ENCODE measurements around the gene BAIAP2. TPM values are rescaled to one million over a fixed set of nuclear protein-coding genes. Genes with fewer than 3 reads are reported as not detected.

BAIAP2 gene
- polyA plus RNA-seq, 1 donor from 2014 or later, result 17.5 TPM

- H3K27ac ChIP-seq (ENCODE audit: low read length), result peak overlapping the region; percentile 71
- no peaks in the 10 kb centered on the region for H3K27me3 ChIP-seq (ENCODE audit: insufficient read depth, low read depth, low read length)
- H3K79me2 ChIP-seq (replicated peaks; ENCODE audit: insufficient read depth, low read length), result peaks cover 71% of the 10 kb centered on the region
- H3K9me3 ChIP-seq (ENCODE audit: low read length), result no peaks in the 10 kb centered on the region
- TF ChIP-seq EP300 (conservative IDR thresholded peaks at IDR 0.05; ENCODE audit: poor library complexity, severe bottlenecking), result no peak
- TF ChIP-seq SMC3 (conservative IDR thresholded peaks at IDR 0.05; ENCODE audit: poor library complexity), result no peak
- TF ChIP-seq TAF1 (IDR thresholded peaks at IDR 0.05; ENCODE audit: low read depth), result no peak
- no peak for TF ChIP-seq CTCF (IDR thresholded peaks at IDR 0.05; ENCODE audit: poor library complexity, severe bottlenecking)
- no peak for TF ChIP-seq MXI1 (conservative IDR thresholded peaks at IDR 0.05; ENCODE audit: poor library complexity, severe bottlenecking)
- no peak for TF ChIP-seq REST (IDR thresholded peaks at IDR 0.05; ENCODE audit: borderline replicate concordance)
- no peak for TF ChIP-seq EZH2 (IDR thresholded peaks at IDR 0.05; ENCODE audit: borderline replicate concordance, insufficient read depth, low read length, poor library complexity, severe bottlenecking)
- TF ChIP-seq RAD21 (conservative IDR thresholded peaks at IDR 0.05), result no peak
- no peak for TF ChIP-seq POLR2AphosphoS5 (IDR thresholded peaks at IDR 0.05)
- H4K20me1 ChIP-seq (ENCODE audit: insufficient read depth), result no peaks in the 10 kb centered on the region
- H3K4me3 ChIP-seq (ENCODE audit: low read length), result peak overlapping the region; percentile 84
- H3K4me2 ChIP-seq (ENCODE audit: low read length), result peak overlapping the region; percentile 81
- H3K9me2 ChIP-seq (ENCODE audit: insufficient read depth, low read length), result no peaks in the 10 kb centered on the region
- H3K36me3 ChIP-seq (ENCODE audit: insufficient read depth, low read length), result no peaks in the 10 kb centered on the region
- H3K9ac ChIP-seq (ENCODE audit: low read length), result peak overlapping the region; percentile 80
- no peak overlapping the region for H2AFZ ChIP-seq (ENCODE audit: low read depth, low read length)
- H3F3A ChIP-seq (ENCODE audit: insufficient read depth, low read length, poor library complexity, severe bottlenecking), result no peaks in the 10 kb centered on the region
Observed at GRCh38 chr17:81036197-81036941, 1.4 kb downstream of the BAIAP2 start.

GRCh38 chr17:81037026-81037797 is 2.3 kb downstream of the BAIAP2 start:
- Histone ChIP-seq H3K27me3 (ENCODE audit: insufficient read depth, low read depth, low read length) (no peaks in the 10 kb centered on the region), H3K27ac (ENCODE audit: low read length) (no peak overlapping the region), H3K9me2 (ENCODE audit: insufficient read depth, low read length) (no peaks in the 10 kb centered on the region), H4K20me1 (ENCODE audit: insufficient read depth) (no peaks in the 10 kb centered on the region), H3K4me3 (ENCODE audit: low read length) (peak overlapping the region; percentile 84), H3F3A (ENCODE audit: insufficient read depth, low read length, poor library complexity, severe bottlenecking) (no peaks in the 10 kb centered on the region), H2AFZ (ENCODE audit: low read depth, low read length) (no peak overlapping the region), H3K9ac (ENCODE audit: low read length) (peak overlapping the region; percentile 80), H3K79me2 (replicated peaks; ENCODE audit: insufficient read depth, low read length) (peaks cover 79% of the 10 kb centered on the region), H3K36me3 (ENCODE audit: insufficient read depth, low read length) (no peaks in the 10 kb centered on the region), H3K9me3 (ENCODE audit: low read length) (no peaks in the 10 kb centered on the region), H3K4me2 (ENCODE audit: low read length) (peak overlapping the region; percentile 44)
- TF ChIP-seq EP300 (conservative IDR thresholded peaks at IDR 0.05; ENCODE audit: poor library complexity, severe bottlenecking) (no peak), REST (IDR thresholded peaks at IDR 0.05; ENCODE audit: borderline replicate concordance) (no peak), RAD21 (conservative IDR thresholded peaks at IDR 0.05) (no peak), POLR2AphosphoS5 (IDR thresholded peaks at IDR 0.05) (no peak), MXI1 (conservative IDR thresholded peaks at IDR 0.05; ENCODE audit: poor library complexity, severe bottlenecking) (no peak), CTCF (IDR thresholded peaks at IDR 0.05; ENCODE audit: poor library complexity, severe bottlenecking) (no peak), EZH2 (IDR thresholded peaks at IDR 0.05; ENCODE audit: borderline replicate concordance, insufficient read depth, low read length, poor library complexity, severe bottlenecking) (no peak)
